HEK293 (cell line): Measurements from ENCODE around the gene MMRN2.

Source experiments
- ZNF292 ChIP-seq: fragments of 450-650 bp; formaldehyde crosslinking; IDR thresholded peaks from 2 replicates; pipeline ENCODE4 v1.5.1; 2016; ENCODE audit warnings: low read depth, missing biosample characterization, missing genetic modification characterization, borderline replicate concordance
- ZNF76 ChIP-seq: fragments of 450-650 bp; formaldehyde crosslinking; IDR thresholded peaks from 2 replicates; pipeline ENCODE4; 2016; ENCODE audit warnings: low read depth, missing biosample characterization, missing genetic modification characterization, borderline replicate concordance
- TF ChIP-seq, protein P1 (sequence below): fragments of 450-650 bp; formaldehyde crosslinking; IDR thresholded peaks from 2 replicates; pipeline ENCODE4 v1.5.1; 2016; ENCODE audit warnings: missing biosample characterization, missing genetic modification characterization
- TF ChIP-seq, protein P2 (sequence below): fragments of 450-650 bp; formaldehyde crosslinking; IDR thresholded peaks from 2 replicates; pipeline ENCODE4 v1.5.1; 2016; ENCODE audit warnings: missing biosample characterization, missing genetic modification characterization
- TF ChIP-seq, protein P3 (sequence below): fragments of 450-650 bp; formaldehyde crosslinking; IDR thresholded peaks from 2 replicates; pipeline ENCODE4 v1.5.1; 2017; ENCODE audit warnings: missing biosample characterization, missing genetic modification characterization

DNA sequence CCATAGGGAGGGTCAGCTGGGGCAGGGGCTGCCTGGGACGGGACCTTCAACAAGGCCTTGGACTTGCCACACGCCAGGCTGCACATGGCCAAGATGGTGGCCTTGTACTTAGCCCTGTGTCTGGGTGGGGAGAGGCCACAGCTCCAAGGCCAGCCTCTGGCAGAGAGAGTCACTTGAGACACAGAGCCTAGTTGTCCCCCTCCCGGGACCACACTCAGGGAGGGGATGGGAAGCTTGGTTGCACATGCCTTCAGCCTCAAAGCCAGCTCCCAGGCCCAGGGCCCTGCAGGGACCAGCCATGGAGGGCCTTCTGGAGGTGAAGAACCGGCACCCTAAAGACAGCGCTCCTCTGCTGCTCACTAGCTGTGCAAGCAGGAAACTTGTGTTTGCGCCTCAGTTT lies 16.7 kb downstream of the MMRN2 start:
- TF ChIP-seq, protein P1, sequence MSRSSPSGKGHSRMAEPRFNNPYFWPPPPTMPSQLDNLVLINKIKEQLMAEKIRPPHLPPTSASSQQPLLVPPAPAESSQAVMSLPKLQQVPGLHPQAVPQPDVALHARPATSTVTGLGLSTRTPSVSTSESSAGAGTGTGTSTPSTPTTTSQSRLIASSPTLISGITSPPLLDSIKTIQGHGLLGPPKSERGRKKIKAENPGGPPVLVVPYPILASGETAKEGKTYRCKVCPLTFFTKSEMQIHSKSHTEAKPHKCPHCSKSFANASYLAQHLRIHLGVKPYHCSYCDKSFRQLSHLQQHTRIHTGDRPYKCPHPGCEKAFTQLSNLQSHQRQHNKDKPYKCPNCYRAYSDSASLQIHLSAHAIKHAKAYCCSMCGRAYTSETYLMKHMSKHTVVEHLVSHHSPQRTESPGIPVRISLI (tag by site-specific recombination) = no peak
- TF ChIP-seq, protein P2, sequence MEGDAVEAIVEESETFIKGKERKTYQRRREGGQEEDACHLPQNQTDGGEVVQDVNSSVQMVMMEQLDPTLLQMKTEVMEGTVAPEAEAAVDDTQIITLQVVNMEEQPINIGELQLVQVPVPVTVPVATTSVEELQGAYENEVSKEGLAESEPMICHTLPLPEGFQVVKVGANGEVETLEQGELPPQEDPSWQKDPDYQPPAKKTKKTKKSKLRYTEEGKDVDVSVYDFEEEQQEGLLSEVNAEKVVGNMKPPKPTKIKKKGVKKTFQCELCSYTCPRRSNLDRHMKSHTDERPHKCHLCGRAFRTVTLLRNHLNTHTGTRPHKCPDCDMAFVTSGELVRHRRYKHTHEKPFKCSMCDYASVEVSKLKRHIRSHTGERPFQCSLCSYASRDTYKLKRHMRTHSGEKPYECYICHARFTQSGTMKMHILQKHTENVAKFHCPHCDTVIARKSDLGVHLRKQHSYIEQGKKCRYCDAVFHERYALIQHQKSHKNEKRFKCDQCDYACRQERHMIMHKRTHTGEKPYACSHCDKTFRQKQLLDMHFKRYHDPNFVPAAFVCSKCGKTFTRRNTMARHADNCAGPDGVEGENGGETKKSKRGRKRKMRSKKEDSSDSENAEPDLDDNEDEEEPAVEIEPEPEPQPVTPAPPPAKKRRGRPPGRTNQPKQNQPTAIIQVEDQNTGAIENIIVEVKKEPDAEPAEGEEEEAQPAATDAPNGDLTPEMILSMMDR = no peak
- TF ChIP-seq ZNF76 (tag by site-specific recombination) (no peak), ZNF292 (tag by site-specific recombination) (no peak)
- TF ChIP-seq, protein P3, sequence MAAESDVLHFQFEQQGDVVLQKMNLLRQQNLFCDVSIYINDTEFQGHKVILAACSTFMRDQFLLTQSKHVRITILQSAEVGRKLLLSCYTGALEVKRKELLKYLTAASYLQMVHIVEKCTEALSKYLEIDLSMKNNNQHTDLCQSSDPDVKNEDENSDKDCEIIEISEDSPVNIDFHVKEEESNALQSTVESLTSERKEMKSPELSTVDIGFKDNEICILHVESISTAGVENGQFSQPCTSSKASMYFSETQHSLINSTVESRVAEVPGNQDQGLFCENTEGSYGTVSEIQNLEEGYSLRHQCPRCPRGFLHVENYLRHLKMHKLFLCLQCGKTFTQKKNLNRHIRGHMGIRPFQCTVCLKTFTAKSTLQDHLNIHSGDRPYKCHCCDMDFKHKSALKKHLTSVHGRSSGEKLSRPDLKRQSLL (tag by site-specific recombination) = no peak
